ENCODE results near the gene CDK5RAP3. TPM values are rescaled to one million over a fixed set of nuclear protein-coding genes. Genes with fewer than 3 reads are reported as not detected.

The CDK5RAP3 gene
- total RNA-seq, 1 donor from 2014 or later: 148 TPM

DNA sequence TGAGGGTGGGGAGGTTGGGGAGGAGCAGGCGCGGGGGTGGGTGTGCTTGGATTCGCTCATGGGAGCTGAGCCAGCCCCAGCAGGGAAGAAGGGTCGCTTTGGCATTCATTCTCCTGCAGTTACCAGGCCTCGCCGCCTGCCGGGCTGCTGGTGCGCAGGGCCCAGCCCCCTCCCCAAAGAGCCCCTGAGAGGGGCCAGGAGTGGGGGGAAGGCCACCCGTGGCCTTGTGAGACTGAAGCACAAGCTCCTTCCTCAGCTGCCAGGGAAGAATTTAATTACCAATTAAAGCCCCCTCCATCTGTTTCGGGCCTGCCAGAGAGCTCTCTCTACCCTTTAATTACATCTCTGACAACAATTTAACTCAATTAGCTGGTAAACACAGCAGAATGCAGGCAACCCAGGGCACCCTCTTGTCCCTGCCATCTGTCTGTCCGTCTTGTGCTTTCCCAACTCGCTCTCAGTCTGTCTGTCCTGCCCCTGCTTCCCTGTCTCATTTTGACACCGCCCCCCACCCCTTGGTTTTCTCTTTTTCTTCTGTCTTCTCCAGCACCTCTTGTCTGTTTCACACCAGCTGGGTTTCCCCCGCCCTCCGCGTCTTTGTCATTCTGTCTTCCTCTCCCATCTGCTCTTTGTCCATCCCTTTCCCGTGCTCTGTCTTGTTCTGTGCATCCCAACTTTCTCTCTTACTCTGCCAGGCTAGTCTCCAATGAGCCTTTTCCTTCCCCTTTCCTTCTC lies 32.7 kb downstream of the CDK5RAP3 start:
- Mint-ChIP-seq H3K4me1 (ENCODE audit: unreplicated experiment) (peaks cover 22% of the 10 kb centered on the region), H3K27ac (ENCODE audit: unreplicated experiment) (peak overlapping the region; percentile 94), H3K4me3 (ENCODE audit: unreplicated experiment) (no peak overlapping the region), H3K27me3 (ENCODE audit: unreplicated experiment) (peaks cover 7% of the 10 kb centered on the region), H3K9me3 (ENCODE audit: unreplicated experiment) (no peaks in the 10 kb centered on the region), H3K36me3 (ENCODE audit: unreplicated experiment) (no peaks in the 10 kb centered on the region)
- DNase-seq (ENCODE audit: extremely low spot score, unreplicated experiment): no peak
- no peak for TF ChIP-seq CTCF (IDR thresholded peaks at IDR 0.05)

DNA sequence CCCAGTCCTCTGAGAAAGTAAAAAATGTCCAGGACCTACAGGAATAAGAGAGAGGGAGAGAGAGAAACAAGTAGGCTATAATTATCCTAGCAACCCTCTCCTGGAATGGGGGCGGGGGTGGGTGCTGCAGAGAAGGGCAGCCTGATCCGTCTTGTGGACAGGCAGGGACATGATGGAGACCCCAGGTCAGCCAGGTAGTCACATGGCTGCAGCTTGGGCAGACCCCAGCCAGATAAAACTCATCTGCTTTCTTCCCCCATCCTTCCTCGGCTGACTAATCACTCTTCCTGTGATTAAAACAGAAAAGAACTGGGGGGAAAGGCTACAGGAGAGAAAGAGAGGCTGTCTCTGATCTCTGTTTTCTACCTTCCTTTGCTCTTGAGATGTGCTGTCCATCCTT lies 34.1 kb downstream of the CDK5RAP3 start:
- Mint-ChIP-seq H3K36me3 (ENCODE audit: unreplicated experiment) (no peaks in the 10 kb centered on the region), H3K27ac (ENCODE audit: unreplicated experiment) (no peak overlapping the region), H3K9me3 (ENCODE audit: unreplicated experiment) (no peaks in the 10 kb centered on the region), H3K4me3 (ENCODE audit: unreplicated experiment) (no peak overlapping the region), H3K27me3 (ENCODE audit: unreplicated experiment) (peaks cover 13% of the 10 kb centered on the region), H3K4me1 (ENCODE audit: unreplicated experiment) (peaks cover 22% of the 10 kb centered on the region)
- DNase-seq (ENCODE audit: extremely low spot score, unreplicated experiment): no peak
- no peak for TF ChIP-seq CTCF (IDR thresholded peaks at IDR 0.05)

DNA sequence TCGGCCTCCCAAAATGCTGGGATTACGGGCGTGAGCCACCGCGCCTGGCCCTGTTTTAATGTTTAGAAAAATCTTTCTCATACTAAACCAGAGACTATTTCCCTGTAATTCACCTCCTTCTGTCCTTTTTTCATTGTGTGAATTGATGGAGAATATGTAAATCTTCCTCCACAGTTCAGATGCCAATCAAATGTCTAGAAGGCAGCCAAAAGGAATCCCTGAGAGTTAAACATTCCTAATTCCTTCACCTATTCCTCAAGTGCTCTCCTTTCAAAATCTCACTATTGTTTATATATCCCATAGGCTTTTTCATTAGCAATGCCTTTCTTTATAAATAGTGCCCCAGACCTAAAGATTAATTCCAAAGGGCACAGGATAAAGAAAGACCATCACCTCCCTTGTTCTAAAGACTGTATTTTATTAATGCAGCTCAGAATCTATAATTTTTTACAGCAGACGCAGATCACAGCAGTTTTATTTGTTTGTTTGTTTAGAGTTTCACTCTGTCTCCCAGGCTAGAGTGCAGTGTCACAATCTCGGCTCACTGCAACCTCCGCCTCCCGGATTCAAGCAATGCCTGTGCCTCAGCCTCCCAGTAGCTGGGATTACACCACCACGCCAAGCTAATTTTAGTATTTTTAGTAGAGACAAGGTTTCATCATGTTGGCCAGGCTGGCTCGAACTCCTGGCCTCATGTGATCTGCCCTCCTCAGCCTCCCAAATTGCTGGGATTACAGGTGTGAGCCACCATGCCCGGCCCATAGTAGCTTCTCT lies 36.2 kb downstream of the CDK5RAP3 start:
- Mint-ChIP-seq H3K4me3 (ENCODE audit: unreplicated experiment) (no peak overlapping the region), H3K27me3 (ENCODE audit: unreplicated experiment) (peaks cover 16% of the 10 kb centered on the region), H3K9me3 (ENCODE audit: unreplicated experiment) (no peaks in the 10 kb centered on the region), H3K4me1 (ENCODE audit: unreplicated experiment) (peaks cover 28% of the 10 kb centered on the region), H3K27ac (ENCODE audit: unreplicated experiment) (no peak overlapping the region), H3K36me3 (ENCODE audit: unreplicated experiment) (no peaks in the 10 kb centered on the region)
- no peak for TF ChIP-seq CTCF (IDR thresholded peaks at IDR 0.05)
- no peak for DNase-seq (ENCODE audit: extremely low spot score, unreplicated experiment)

GRCh38 chr17:48010193-48010592 lies 39.3 kb downstream of the CDK5RAP3 start:
- DNase-seq (ENCODE audit: extremely low spot score, unreplicated experiment): no peak
- H3K4me1 Mint-ChIP-seq (ENCODE audit: unreplicated experiment): peaks cover 14% of the 10 kb centered on the region
- H3K27me3 Mint-ChIP-seq (ENCODE audit: unreplicated experiment): peaks cover 23% of the 10 kb centered on the region
- no peak overlapping the region for H3K4me3 Mint-ChIP-seq (ENCODE audit: unreplicated experiment)
- H3K27ac Mint-ChIP-seq (ENCODE audit: unreplicated experiment): no peak overlapping the region
- H3K9me3 Mint-ChIP-seq (ENCODE audit: unreplicated experiment): no peaks in the 10 kb centered on the region
- TF ChIP-seq CTCF (IDR thresholded peaks at IDR 0.05): no peak
- no peaks in the 10 kb centered on the region for H3K36me3 Mint-ChIP-seq (ENCODE audit: unreplicated experiment)
